B cell (primary cell): ENCODE data around the gene HPS1. TPM values are rescaled to one million over a fixed set of nuclear protein-coding genes. Genes with fewer than 3 reads are reported as not detected.

ENCODE experiments used
- ATAC-seq: fragments of 200-7000 bp; cut with Tn5 transposase; one replicate; pipeline ENCODE4 v1.10.0; 2021; ENCODE audit warnings: low read depth, mild to moderate bottlenecking, moderate number of reproducible peaks, moderate library complexity
- CTCF ChIA-PET: fragments of 350-600 bp; sonication (Branson Sonifier 250); formaldehyde crosslinking; loops from one replicate; lab custom pipeline; 2021; ENCODE audit warnings: antibody characterized with exemption, inconsistent platforms; lab: Charles Lee
- POLR2A ChIA-PET: fragments of 350-600 bp; sonication (Branson Sonifier 250); formaldehyde crosslinking; loops from one replicate; lab custom pipeline; 2021; ENCODE audit warnings: antibody characterized with exemption; lab: Charles Lee
- DNase-seq: peaks from one replicate; pipeline ENCODE4 v3.0.0; 2013
- H2AFZ ChIP-seq: 2 replicates; pipeline ENCODE4 v1.6.1; 2012; ENCODE audit warnings: mild to moderate bottlenecking, low read depth, low read length; ENCODE audit not compliant: insufficient read depth, poor library complexity, severe bottlenecking
- H3K27ac ChIP-seq, 2 donors: 1 replicate in 1 of 2; 2 replicates in 1 of 2; pipeline ENCODE4 v1.5.1; 2012 to 2013; ENCODE audit warnings: low read length in 2 of 2, mild to moderate bottlenecking in 2 of 2, moderate library complexity in 1 of 2
- H3K27me3 ChIP-seq, 4 experiments: fragments of 200-600 bp in 1 of 4; sonication (generic) in 1 of 4; replicated peaks in 1 of 4; 1 replicate in 2 of 4; 2 replicates in 2 of 4; pipeline versions ENCODE4 v1.6.1 to v1.7.0; 2013 to 2016; ENCODE audit warnings: low read length in 3 of 4, mild to moderate bottlenecking in 2 of 4, mixed read lengths in 1 of 4, moderate library complexity in 1 of 4; ENCODE audit not compliant: insufficient read depth in 4 of 4, control insufficient read depth in 3 of 4; ENCODE audit errors: control extremely low read depth in 1 of 4
- H3K36me3 ChIP-seq, 2 experiments: replicated peaks in 1 of 2; 1 replicate in 1 of 2; 2 replicates in 1 of 2; pipeline versions ENCODE4 v1.6.1 to v1.7.1; 2013; ENCODE audit warnings: low read length in 1 of 2; ENCODE audit not compliant: insufficient read depth in 2 of 2, control insufficient read depth in 1 of 2; ENCODE audit errors: control extremely low read depth in 1 of 2, extremely low read depth in 1 of 2
- H3K4me1 ChIP-seq, 2 donors: fragments of 200-600 bp in 1 of 2; sonication (generic) in 1 of 2; 1 replicate in 1 of 2; 2 replicates in 1 of 2; pipeline versions ENCODE4 v1.5.1 to v1.6.1; 2013 to 2017; ENCODE audit warnings: low read length in 2 of 2; ENCODE audit not compliant: control insufficient read depth in 2 of 2, insufficient read depth in 2 of 2
- H3K4me2 ChIP-seq: replicated peaks from 2 replicates; pipeline ENCODE3; 2012; ENCODE audit warnings: mild to moderate bottlenecking, low read depth, low read length; ENCODE audit not compliant: poor library complexity, severe bottlenecking
- H3K4me3 ChIP-seq, 5 experiments: fragments of 200-600 bp in 1 of 5; sonication (generic) in 1 of 5; 1 replicate in 3 of 5; 2 replicates in 2 of 5; pipeline versions ENCODE4 v1.5.1 to v1.7.0; 2011 to 2016; ENCODE audit warnings: low read length in 4 of 5, mild to moderate bottlenecking in 4 of 5, low read depth in 2 of 5, control low read depth in 1 of 5, moderate library complexity in 1 of 5; ENCODE audit not compliant: insufficient read depth in 1 of 5; ENCODE audit errors: control extremely low read depth in 1 of 5, extremely low read depth in 1 of 5
- H3K79me2 ChIP-seq: fragments of 200-600 bp; sonication (generic); one replicate; pipeline ENCODE4 v1.6.0; 2016; ENCODE audit warnings: low read length; ENCODE audit not compliant: control insufficient read depth, insufficient read depth
- H3K9ac ChIP-seq: fragments of 200-600 bp; sonication (generic); 2 replicates; pipeline ENCODE4 v1.6.1; 2017; ENCODE audit warnings: mild to moderate bottlenecking, low read length, moderate library complexity
- H3K9me3 ChIP-seq, 3 donors: one replicate each; pipeline versions ENCODE4 v1.6.1 to v1.7.1; 2013; ENCODE audit warnings: low read length in 2 of 3; ENCODE audit not compliant: control insufficient read depth in 2 of 3, insufficient read depth in 1 of 3; ENCODE audit errors: control extremely low read depth in 1 of 3
- H4K20me1 ChIP-seq: 2 replicates; pipeline ENCODE4 v1.6.0; 2012; ENCODE audit warnings: mild to moderate bottlenecking, low read length; ENCODE audit not compliant: insufficient read depth, control insufficient read depth, poor library complexity, severe bottlenecking
- H3K27ac Mint-ChIP-seq: one replicate; pipeline ENCODE4 v1.8.0; 2021; ENCODE audit warnings: mixed read lengths
- H3K27me3 Mint-ChIP-seq: one replicate; pipeline ENCODE4 v1.8.0; 2021; ENCODE audit warnings: mixed read lengths
- H3K4me1 Mint-ChIP-seq: one replicate; pipeline ENCODE4 v1.8.0; 2021; ENCODE audit warnings: mixed read lengths
- H3K4me3 Mint-ChIP-seq: one replicate; pipeline ENCODE4 v1.8.0; 2021; ENCODE audit warnings: mixed read lengths
- H3K9me3 Mint-ChIP-seq: one replicate; pipeline ENCODE4 v1.8.0; 2022; ENCODE audit warnings: mixed read lengths; ENCODE audit not compliant: insufficient read depth
- EZH2 ChIP-seq: IDR thresholded peaks from 2 replicates; pipeline ENCODE4 v1.6.1; 2012; ENCODE audit warnings: borderline replicate concordance, low read depth, mild to moderate bottlenecking, moderate library complexity, low read length; ENCODE audit not compliant: insufficient read depth, poor library complexity, severe bottlenecking
- WGBS: methylation state at CpG from one replicate; pipeline ENCODE4 v1.1.5; 2013; ENCODE audit warnings: missing lambda C conversion rate; ENCODE audit not compliant: insufficient coverage; 5-methylcytosine and 5-hydroxymethylcytosine counted together
- intact Hi-C: fragments of 100-400 bp; cut with micrococcal nuclease; formaldehyde crosslinking; loops from one replicate; pipeline ENCODE4 v1.10.0; 2022
- polyA plus RNA-seq: library from polyadenylated mRNA; depleted of rRNA; stranded (reverse); fragments of >200 nt; gene quantifications from 2 replicates; pipeline ENCODE4 v1.2.3, GENCODE V29; 2012
- total RNA-seq, 2 donors: library from RNA; stranded (reverse); fragments of 120-200 nt in 1 of 2; gene quantifications; 1 replicate in 1 of 2; 2 replicates in 1 of 2; pipeline versions ENCODE4 v1.2.3 to v1.2.4, GENCODE V29; 2013 to 2022
- TF ChIP-seq, protein P1 (sequence below): fragments of 200-600 bp; IDR thresholded peaks from one replicate; pipeline ENCODE4 v1.8.0; 2022; ENCODE audit warnings: antibody characterized with exemption, mild to moderate bottlenecking

HPS1 gene
- total and polyA plus RNA-seq, 2 donors (not counting 1 experiment from before 2014, with no cell fraction given) = 125 to 196 TPM

- Histone ChIP-seq H3K9me3 (no peaks in the 10 kb centered on the region), H3K4me1 (peaks cover 4 to 9% of the 10 kb centered on the region in 2 donors), H3K36me3 (no peaks in the 10 kb centered on the region), H3K4me3 (no peak overlapping the region), H3K27ac (no peak overlapping the region), H3K79me2 (no peaks in the 10 kb centered on the region), H2AFZ (no peak overlapping the region), H4K20me1 (no peaks in the 10 kb centered on the region), H3K4me2 (no peak overlapping the region), H3K27me3 (peaks cover 0 to 5% (median 2%) of the 10 kb centered on the region in 4 experiments), H3K9ac (no peak overlapping the region)
- ATAC-seq (no peak), DNase-seq (no peak)
- TF ChIP-seq, protein P1, sequence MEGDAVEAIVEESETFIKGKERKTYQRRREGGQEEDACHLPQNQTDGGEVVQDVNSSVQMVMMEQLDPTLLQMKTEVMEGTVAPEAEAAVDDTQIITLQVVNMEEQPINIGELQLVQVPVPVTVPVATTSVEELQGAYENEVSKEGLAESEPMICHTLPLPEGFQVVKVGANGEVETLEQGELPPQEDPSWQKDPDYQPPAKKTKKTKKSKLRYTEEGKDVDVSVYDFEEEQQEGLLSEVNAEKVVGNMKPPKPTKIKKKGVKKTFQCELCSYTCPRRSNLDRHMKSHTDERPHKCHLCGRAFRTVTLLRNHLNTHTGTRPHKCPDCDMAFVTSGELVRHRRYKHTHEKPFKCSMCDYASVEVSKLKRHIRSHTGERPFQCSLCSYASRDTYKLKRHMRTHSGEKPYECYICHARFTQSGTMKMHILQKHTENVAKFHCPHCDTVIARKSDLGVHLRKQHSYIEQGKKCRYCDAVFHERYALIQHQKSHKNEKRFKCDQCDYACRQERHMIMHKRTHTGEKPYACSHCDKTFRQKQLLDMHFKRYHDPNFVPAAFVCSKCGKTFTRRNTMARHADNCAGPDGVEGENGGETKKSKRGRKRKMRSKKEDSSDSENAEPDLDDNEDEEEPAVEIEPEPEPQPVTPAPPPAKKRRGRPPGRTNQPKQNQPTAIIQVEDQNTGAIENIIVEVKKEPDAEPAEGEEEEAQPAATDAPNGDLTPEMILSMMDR = no peak
- no peak for TF ChIP-seq EZH2
- ChIA-PET POLR2A (no interaction called here), CTCF (interaction anchor here (1.0 to 8.6 kb wide), 10 partner anchors 10 to 923 kb away, joined by 3 to 141 read pairs (median 16); no protein-coding TSS in a partner anchor)
- Mint-ChIP-seq H3K27me3 (peaks cover 6% of the 10 kb centered on the region), H3K27ac (no peak overlapping the region), H3K4me1 (peaks cover 9% of the 10 kb centered on the region), H3K9me3 (no peaks in the 10 kb centered on the region), H3K4me3 (peak overlapping the region; percentile 86)
- WGBS = no CpG with 5 or more reads among the region's 2 CpGs
- intact Hi-C loops = loop anchor here (5.0 kb wide), 1 partner anchor 337 kb away; the partner anchor contains the start of gene R3HCC1L
These were observed 22.5 kb upstream of the HPS1 start for GRCh38 chr10:98469001-98469931.
